Urothelium cell line (cell line): Measurements from ENCODE around the gene OR6C76.
"Not testable (repeated sequence)": the region's sequence is repeated elsewhere in the genome, so short reads cannot be mapped to it uniquely, and the experiment has no call there.

Source experiments
- DNase-seq: peaks from one replicate; pipeline ENCODE4 v3.0.0; 2011; ENCODE audit warnings: low spot score, mixed read lengths
- FAIRE-seq: peaks from 2 replicates; lab custom pipeline; 2011; peaks lifted over from hg19 to GRCh38; lab: Jason Lieb, UNC

Gene OR6C76

GRCh38 chr12:55425954-55426353 is at the start of gene OR6C76:
OR6C76 (plus strand) TSS chr12:55426254; CDS start chr12:55426254, 0 bp downstream.
- no peak for FAIRE-seq
- no peak for DNase-seq

- no peak for FAIRE-seq
- DNase-seq: no peak
Measured at GRCh38 chr12:55385891-55386290, 40.2 kb upstream of the OR6C76 start.

- FAIRE-seq (no peak), DNase-seq (no peak)
Measured at GRCh38 chr12:55392032-55392795, 33.8 kb upstream of the OR6C76 start.

GRCh38 chr12:55396326-55396725 is 29.7 kb upstream of the OR6C76 start:
- DNase-seq (no peak), FAIRE-seq (no peak)

GRCh38 chr12:55400229-55400628 is 25.8 kb upstream of the OR6C76 start, which contains the start of gene OR6C65:
OR6C65 (plus strand) TSS chr12:55400529; CDS start chr12:55400529, 0 bp downstream.
- no peak for DNase-seq
- FAIRE-seq: no peak

GRCh38 chr12:55407866-55408265 is 18.2 kb upstream of the OR6C76 start:
- FAIRE-seq: no peak
- no peak for DNase-seq

GRCh38 chr12:55409133-55409532 is 16.9 kb upstream of the OR6C76 start:
- FAIRE-seq, DNase-seq: not testable (repeated sequence)

- FAIRE-seq: peak; percentile 27
Measured at GRCh38 chr12:55412138-55412537, 13.9 kb upstream of the OR6C76 start.

GRCh38 chr12:55413498-55414388 is 12.3 kb upstream of the OR6C76 start:
- FAIRE-seq: peak; percentile 73
- DNase-seq: not testable (repeated sequence)

More at GRCh38 chr12:55412138-55412537, 13.9 kb upstream of the OR6C76 start:
- DNase-seq: not testable (repeated sequence)

- DNase-seq: not testable (repeated sequence)
- FAIRE-seq: peak; percentile 77
Measured at GRCh38 chr12:55414396-55414823, 11.6 kb upstream of the OR6C76 start.

- FAIRE-seq, DNase-seq: not testable (repeated sequence)
Measured at GRCh38 chr12:55414889-55415288, 11.2 kb upstream of the OR6C76 start.

GRCh38 chr12:55416961-55417360 is 9.1 kb upstream of the OR6C76 start:
- DNase-seq (no peak), FAIRE-seq (no peak)

- DNase-seq (no peak), FAIRE-seq (no peak)
Measured at GRCh38 chr12:55420307-55420962, 5.6 kb upstream of the OR6C76 start.

GRCh38 chr12:55428331-55429243 is 2.5 kb downstream of the OR6C76 start:
- FAIRE-seq (no peak), DNase-seq (no peak)

- DNase-seq, FAIRE-seq: not testable (repeated sequence)
Measured at GRCh38 chr12:55441233-55441632, 15.2 kb downstream of the OR6C76 start.

GRCh38 chr12:55443776-55444175 is 17.7 kb downstream of the OR6C76 start, which contains the start of gene OR6C2:
OR6C2 (plus strand) TSS chr12:55444076; CDS start chr12:55452214, 8,138 bp downstream.
- no peak for FAIRE-seq
- DNase-seq: no peak

- FAIRE-seq (no peak), DNase-seq (no peak)
Measured at GRCh38 chr12:55445357-55445756, 19.3 kb downstream of the OR6C76 start.

- no peak for DNase-seq
- FAIRE-seq: no peak
Measured at GRCh38 chr12:55446326-55446725, 20.3 kb downstream of the OR6C76 start.

- DNase-seq: no peak
- FAIRE-seq: no peak
Measured at GRCh38 chr12:55448825-55449224, 22.8 kb downstream of the OR6C76 start.

- not testable (repeated sequence) for DNase-seq, FAIRE-seq
Measured at GRCh38 chr12:55464926-55465325, 38.9 kb downstream of the OR6C76 start.
